NCI-H2081 treated with DMSO at 0.1 percent for 48 hours (cell line): Measurements from ENCODE around the gene ERC2.

Experiments used
- DNase-seq: peaks from one replicate; lab custom pipeline; 2025; lab: John Stamatoyannopoulos, UW

Gene ERC2

DNA sequence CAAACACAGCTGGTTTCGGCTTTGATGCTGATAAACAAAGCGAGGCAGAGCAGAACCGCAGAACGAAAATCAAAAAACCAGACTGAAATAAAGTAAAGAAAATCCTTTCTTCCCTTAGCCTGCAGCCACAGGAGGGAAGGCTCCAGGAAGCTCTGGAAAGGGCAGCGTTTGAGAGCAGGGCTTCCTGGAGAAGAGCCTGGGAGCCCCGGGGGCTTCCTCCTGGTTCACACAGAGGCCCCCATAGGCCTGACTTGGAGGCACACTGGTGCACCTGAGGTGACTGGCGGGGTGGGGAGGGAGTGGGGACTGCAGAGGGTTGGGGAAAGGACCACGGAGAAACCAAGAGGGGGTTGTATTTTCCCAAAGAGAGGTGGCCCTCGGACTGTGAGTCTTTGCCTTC is 882.4 kb downstream of the ERC2 start:
- no peak for DNase-seq

DNA sequence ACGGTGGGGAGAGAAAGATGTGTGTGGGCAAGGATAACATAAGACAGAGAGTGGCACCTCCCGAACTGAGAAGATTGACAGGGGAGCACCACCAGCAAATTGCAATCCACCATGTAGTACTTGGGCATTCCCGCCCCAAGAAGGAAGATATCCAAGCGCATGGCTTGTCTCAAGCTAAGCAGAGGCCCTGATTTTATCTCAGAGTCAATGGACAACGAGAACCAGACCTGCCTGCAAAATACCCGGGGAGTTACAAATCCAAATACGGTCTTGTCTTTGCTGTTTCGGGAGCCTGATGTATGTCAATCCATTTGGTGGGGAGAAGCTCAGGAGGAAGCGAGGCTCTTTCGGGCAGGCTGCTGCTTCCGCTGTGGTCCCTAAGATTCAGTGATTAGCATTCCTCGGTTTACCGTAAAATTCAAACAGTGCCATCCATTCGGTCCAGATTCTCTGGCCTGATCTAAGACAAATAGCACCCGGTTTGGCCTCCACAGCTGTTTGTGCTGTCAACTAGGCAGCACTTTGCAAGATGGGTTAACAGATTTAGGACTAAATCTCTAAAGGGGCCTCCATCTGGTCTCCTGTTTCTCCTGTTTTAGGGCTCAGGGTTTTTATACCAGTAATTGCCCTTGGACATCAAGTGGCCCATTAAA is 883.4 kb downstream of the ERC2 start:
- no peak for DNase-seq

DNA sequence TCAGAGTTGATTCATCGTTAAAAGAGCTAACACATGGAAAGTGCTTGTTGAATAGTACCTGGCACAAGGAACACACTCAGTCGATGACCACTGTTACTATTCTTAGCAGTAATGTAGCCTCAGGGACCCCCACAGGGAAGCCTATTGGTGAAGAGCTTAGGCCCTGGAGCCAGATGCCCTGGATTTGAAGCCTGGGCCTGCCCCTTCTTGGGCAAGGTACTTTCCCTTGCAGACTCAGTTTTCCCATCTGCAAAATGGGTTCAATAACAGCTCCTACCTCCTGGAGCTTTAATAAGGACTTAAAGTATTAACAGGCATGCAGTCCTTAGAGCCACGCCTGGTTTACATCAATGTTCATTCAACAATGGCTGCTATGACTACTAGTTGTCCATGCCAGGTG is 884.2 kb downstream of the ERC2 start:
- no peak for DNase-seq

- no peak for DNase-seq
Observed at GRCh38 chr3:55583475-55583874, 884.8 kb downstream of the ERC2 start.

- DNase-seq: peak; percentile 62
Observed at GRCh38 chr3:55579496-55579895, 888.8 kb downstream of the ERC2 start.

- DNase-seq: no peak
Observed at GRCh38 chr3:55576621-55577388, 891.5 kb downstream of the ERC2 start.

DNA sequence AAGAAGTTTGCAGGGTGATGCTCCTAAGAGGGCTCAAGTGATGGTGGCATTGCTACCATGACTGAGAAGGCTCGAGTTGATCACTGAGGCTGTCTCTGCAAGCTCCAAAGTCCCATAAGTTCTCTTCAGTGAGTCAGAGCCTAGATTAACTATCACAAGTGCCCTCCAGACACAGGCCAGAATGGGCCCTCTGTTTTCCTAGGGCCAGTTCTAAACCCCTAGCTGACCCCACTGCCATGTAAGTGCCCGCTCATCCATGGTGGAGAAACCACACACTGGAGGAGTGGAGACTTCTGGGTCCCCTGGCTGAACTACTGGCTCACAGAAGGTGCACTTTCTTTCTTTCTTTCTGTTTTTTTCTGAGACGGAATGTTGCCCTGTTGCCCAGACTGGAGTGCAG is 893.6 kb downstream of the ERC2 start:
- no peak for DNase-seq

DNA sequence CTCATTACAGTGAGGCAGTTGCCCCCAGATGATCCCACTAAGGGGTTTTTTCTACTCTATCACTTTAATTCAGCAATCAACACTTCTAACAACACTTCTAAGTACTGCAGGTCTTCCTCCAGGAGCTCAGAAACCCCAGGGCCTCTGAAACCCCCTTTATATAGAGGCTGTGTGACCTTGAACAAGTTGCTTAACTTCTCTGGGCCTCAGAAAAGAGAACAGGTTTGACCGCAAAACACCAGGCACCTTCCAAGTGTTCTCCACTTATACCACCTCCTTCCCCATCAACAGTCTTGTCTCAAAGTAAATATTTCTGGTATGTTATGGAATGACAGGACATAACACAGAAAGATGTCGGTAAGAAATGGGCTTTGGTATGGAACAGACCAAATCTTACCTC is 895.5 kb downstream of the ERC2 start:
- no peak for DNase-seq

DNA sequence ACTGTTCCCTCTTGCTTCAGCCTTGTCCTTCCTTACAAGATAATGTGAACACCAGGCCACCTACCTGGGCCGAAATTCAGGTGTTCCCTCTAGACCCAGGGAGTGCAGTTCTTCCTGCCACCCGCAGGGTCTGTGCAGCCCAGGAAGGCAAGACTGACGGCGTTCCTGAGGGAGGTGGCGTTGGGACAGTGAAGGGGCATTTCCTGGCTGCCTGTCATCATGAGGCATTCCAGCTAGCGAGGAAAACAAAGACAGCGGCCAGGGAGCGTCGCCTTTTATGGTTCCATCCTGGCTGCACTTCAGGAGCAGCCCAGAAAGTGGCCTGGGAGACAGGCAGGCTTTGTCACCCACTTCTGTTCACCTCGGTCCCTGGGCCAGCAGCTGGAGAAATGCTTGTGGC is 896.4 kb downstream of the ERC2 start:
- no peak for DNase-seq

DNA sequence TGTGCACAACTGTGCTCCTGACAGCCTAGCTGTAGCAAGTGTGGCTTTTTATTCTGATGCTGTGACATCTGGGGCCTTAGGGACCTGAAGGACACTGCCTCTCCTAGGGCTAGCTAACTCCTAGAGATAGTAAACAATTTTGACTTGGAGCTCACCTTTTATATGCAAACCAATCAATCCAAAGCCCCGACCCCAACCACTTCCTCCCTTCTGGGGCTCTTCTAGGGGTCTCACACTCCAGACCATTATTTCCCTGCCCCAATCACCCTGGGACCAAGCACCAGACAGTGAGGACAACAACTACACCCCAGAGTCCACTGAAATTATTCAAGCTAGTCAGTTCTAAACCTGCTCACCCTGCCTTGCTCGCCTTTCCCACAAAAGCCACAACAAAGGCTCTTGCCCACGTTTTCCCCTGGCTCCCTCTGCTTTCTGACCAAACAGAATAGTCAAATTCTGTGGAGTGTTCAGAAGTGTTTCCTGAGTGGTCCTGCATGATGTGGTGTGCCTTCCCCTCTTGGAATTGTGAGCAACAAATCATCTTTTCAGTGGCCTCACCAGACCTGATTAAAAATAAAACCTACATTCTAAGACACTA is 897.0 kb downstream of the ERC2 start:
- no peak for DNase-seq

- DNase-seq: no peak
Observed at GRCh38 chr3:55570271-55570711, 898.0 kb downstream of the ERC2 start.

DNA sequence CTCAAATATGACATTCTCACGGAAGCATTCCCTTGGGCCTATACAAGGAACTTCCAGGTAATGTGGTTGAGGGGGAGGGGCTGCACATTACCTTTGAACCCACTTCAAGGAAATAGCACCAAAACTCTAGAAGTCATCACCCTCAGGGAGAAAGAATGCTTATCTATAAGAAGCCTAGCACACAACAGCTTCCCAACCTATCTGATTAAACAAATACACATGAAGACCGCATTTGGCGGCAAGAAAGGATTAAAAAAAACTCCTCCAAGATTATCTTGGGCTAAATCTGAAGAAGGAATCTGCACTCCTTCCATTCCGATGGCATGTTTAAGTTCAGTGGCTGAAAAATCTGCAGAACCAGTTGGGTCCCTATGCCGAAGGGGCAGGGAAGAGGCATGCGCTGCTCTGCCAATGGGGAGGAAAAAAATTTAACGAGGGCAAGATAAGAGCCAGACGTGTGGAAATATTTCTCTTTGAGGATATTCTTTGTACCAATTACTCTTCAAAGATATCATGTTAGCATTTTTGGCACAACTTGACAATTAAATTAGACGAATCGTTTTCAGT is 899.2 kb downstream of the ERC2 start:
- no peak for DNase-seq

- no peak for DNase-seq
Observed at GRCh38 chr3:55567615-55568014, 900.7 kb downstream of the ERC2 start.

DNA sequence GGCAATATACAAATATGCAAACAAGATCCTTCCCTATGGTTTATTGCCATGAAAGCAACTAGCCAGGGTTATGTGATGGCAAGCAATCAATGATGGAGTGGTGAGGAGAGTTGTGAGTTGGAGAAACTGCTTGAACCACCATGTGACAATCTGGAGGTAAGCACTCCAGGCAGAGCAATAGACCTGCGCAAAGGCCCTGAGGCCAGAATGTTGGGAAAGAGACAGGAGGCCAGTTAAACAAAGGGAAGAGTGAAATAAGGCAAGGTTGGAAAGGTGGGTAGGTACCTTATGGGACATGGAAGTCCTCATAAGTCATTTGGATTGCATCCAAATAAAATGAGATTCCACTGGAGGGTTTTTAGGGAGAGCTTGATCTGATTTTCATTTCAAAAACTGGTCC is 901.1 kb downstream of the ERC2 start:
- DNase-seq: no peak

DNA sequence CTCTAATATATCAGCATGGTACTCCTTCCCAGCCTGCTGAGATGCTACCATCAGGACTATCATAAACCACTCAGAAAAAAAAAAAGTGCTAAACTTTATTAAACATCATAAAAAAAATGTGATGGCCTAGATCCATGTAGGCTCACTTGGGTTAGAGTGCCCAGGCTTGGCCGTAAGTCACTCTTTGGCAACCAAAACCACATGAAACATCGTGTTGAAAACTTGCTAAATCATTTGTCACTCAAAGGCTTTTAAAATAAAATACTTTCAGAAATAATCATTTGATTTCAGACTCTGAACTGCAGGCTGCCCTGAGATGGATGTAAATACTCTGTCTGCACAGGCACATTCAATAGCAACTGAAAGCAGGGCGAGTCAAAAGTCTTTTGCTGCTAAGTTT is 902.7 kb downstream of the ERC2 start:
- DNase-seq: no peak

DNA sequence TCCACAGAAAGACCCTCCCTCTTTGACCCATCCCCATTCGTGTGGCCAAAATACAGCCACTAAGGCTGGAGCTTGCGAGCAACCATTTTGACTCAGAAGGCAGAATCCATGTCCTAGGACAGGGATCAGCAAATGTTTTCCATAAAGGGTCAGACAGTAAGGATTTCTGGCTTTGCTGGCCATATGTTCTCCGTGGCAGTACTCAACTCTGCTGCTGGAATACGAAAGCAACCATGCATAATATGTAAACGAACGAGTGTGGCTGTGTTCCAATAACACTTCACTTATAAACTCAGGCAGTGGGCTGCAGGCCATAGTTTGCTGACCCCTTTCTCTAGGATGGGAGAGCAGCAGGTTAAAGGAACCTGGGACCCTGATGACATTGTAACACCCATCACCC is 903.5 kb downstream of the ERC2 start:
- DNase-seq: no peak

GRCh38 chr3:55562700-55563099 is 905.6 kb downstream of the ERC2 start:
- DNase-seq: no peak

DNA sequence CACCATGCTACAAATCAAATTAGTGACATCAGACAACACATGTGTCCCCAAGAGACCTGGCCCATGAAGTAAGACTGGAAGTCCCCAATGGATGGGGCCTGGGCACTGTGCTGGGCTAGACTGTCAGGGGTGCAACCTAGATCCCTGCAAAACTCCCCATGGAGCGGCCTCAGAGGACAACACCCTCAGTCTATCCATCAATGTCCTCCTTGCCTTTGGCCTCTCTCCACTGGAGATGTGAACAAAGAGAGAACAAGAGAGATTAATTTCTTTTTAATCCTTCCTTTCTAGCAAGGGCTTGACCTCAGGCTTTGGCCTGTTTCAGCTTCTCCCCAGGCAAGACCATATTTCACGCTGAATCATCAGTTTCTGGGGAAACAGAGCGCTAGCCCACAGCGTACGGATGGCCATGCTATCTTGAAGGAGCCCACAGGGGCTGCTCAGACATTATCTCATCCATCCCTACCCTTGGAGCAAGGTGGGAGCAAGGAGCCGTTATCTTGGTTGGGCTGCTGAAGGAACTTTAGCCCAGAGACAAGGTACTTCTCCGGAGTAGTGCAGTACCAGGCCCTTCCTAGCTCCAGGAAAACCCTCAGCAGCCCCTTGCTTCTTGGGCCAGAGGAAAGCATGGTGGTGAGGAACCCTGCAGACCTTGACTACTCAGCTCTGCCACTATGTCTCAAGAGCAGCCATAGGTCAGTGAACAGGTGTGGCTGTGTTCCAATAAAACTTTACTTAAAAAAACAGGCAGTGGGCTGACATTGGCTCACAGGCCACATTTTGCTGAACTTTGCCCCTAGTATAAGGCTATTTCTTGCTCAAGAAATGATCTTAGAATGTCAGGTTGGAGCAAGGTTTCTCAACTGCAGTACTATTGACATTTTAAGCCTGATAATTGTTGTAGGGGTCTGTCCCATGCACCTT is 908.5 kb downstream of the ERC2 start:
- no peak for DNase-seq

DNA sequence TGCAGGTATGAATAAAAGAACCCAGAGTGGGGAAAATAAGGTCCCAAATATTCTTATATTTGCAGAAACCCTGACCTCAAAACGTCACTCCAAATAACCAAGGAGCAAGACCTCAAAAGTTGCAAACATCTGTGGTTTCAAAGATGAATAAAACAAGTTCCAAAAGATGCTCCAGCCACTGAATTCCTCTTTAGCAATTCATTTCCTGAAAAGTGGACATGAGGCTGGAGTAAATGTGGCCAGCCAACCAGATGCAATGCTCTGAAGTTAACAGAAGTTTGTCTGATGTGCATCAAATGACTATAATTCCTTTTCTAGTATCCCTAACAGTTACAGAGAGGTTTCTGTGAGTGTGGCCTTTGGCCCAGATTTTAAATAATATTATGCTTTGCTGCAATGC is 910.0 kb downstream of the ERC2 start:
- no peak for DNase-seq

DNA sequence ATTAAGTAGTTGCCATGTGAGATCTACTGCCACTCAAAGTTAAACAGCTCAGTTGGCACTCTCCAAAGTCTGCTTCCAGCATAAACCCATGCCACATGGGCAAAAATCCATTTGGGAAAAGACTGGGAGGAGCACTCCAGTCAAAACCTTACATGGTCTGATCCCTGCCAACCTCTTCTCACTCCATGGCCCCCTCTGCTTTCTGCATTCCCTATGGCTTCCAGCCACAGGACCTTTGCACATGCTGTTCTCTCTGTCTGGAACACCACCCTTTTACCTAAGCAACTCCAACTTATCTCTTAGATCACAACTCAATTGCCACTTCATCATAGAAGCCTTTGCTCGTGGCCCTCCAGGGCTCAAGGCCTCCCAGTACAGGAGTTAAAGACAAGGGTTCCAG is 910.7 kb downstream of the ERC2 start:
- no peak for DNase-seq

GRCh38 chr3:55556619-55557537 is 911.4 kb downstream of the ERC2 start:
- no peak for DNase-seq
